Sigmoid colon (tissue), 3 donors: Measurements from ENCODE around the gene TENT5C.

Source experiments
- POLR2A ChIP-seq, 2 donors: fragments of 450-650 bp; IDR thresholded peaks; one replicate each; pipeline ENCODE4 v1.6.1; 2016; ENCODE audit warnings: antibody characterized with exemption in 2 of 2, mild to moderate bottlenecking in 2 of 2, moderate library complexity in 2 of 2
- TF ChIP-seq, protein P1 (sequence below), 4 experiments: fragments of 450-650 bp in 3 of 4; fragments of 200-600 bp in 1 of 4; IDR thresholded peaks; one replicate each; pipeline ENCODE4 v1.5.1; 2016 to 2019; ENCODE audit warnings: antibody characterized with exemption in 4 of 4, mild to moderate bottlenecking in 3 of 4, moderate library complexity in 2 of 4

DNA sequence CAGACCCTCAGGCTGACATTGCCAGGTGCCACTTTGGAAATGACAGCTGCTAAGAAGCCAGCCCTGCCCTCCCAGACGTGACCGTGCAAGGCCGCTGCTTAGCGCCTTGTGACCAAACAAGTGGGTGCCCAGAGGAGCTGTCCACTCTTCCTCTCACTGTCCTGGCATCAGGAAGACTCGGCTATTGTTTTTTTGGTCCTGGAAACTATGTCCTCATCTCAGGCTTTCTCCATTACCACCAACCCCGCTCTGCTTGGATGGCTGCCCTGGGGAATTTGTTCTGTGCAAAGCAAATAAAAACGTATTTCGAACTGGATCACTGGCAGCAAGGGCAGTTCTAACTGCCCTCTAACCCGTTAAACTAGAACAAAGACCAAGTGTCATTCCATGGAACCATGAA is 13.7 kb upstream of the TENT5C start:
- no peak for TF ChIP-seq POLR2A (IDR thresholded peaks at IDR 0.05)
- TF ChIP-seq, protein P1, sequence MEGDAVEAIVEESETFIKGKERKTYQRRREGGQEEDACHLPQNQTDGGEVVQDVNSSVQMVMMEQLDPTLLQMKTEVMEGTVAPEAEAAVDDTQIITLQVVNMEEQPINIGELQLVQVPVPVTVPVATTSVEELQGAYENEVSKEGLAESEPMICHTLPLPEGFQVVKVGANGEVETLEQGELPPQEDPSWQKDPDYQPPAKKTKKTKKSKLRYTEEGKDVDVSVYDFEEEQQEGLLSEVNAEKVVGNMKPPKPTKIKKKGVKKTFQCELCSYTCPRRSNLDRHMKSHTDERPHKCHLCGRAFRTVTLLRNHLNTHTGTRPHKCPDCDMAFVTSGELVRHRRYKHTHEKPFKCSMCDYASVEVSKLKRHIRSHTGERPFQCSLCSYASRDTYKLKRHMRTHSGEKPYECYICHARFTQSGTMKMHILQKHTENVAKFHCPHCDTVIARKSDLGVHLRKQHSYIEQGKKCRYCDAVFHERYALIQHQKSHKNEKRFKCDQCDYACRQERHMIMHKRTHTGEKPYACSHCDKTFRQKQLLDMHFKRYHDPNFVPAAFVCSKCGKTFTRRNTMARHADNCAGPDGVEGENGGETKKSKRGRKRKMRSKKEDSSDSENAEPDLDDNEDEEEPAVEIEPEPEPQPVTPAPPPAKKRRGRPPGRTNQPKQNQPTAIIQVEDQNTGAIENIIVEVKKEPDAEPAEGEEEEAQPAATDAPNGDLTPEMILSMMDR (IDR thresholded peaks at IDR 0.05): no peak
